Progenitor cell of endocrine pancreas (in vitro differentiated cells): ENCODE results near the gene LHX3. TPM values are rescaled to one million over a fixed set of nuclear protein-coding genes. Genes with fewer than 3 reads are reported as not detected.
"Not testable (repeated sequence)": the region's sequence is repeated elsewhere in the genome, so short reads cannot be mapped to it uniquely, and the experiment has no call there.

ENCODE experiments used
- DNase-seq: peaks from one replicate; pipeline ENCODE4 v3.0.0; 2021; ENCODE audit warnings: low spot score; ENCODE audit not compliant: unreplicated experiment
- H3K27ac Mint-ChIP-seq: 2 replicates; pipeline ENCODE4 v1.8.0; 2021; ENCODE audit warnings: mild to moderate bottlenecking, moderate library complexity, mixed read lengths
- H3K27me3 Mint-ChIP-seq: 2 replicates; pipeline ENCODE4 v1.8.0; 2021; ENCODE audit warnings: mixed read lengths
- H3K36me3 Mint-ChIP-seq: 2 replicates; pipeline ENCODE4 v1.8.0; 2022; ENCODE audit warnings: mixed read lengths; ENCODE audit not compliant: insufficient read depth
- H3K4me1 Mint-ChIP-seq: 2 replicates; pipeline ENCODE4 v1.8.0; 2021; ENCODE audit warnings: low read depth, mixed read lengths
- H3K4me3 Mint-ChIP-seq: 2 replicates; pipeline ENCODE4 v1.8.0; 2021; ENCODE audit warnings: low read depth, mild to moderate bottlenecking, moderate library complexity, mixed read lengths
- H3K9me3 Mint-ChIP-seq: 2 replicates; pipeline ENCODE4 v1.8.0; 2021; ENCODE audit warnings: low read depth, mixed read lengths
- CTCF ChIP-seq: fragments of 200-600 bp; sonication (generic); IDR thresholded peaks from one replicate; pipeline ENCODE4 v1.5.0; 2021; ENCODE audit warnings: antibody characterized with exemption, mild to moderate bottlenecking; ENCODE audit not compliant: unreplicated experiment
- total RNA-seq: library from RNA; stranded (reverse); gene quantifications from 2 replicates; pipeline ENCODE4 v1.2.1, GENCODE V29; 2021

The LHX3 gene
- total RNA-seq, 1 donor from 2014 or later: not detected

- no peak overlapping the region for H3K4me3 Mint-ChIP-seq
- no peaks in the 10 kb centered on the region for H3K36me3 Mint-ChIP-seq
- peaks cover 15% of the 10 kb centered on the region for H3K4me1 Mint-ChIP-seq
- H3K27me3 Mint-ChIP-seq: no peaks in the 10 kb centered on the region
- no peaks in the 10 kb centered on the region for H3K9me3 Mint-ChIP-seq
- H3K27ac Mint-ChIP-seq: no peak overlapping the region
- DNase-seq: no peak
- TF ChIP-seq CTCF: no peak
Observed at GRCh38 chr9:136240941-136241340, 36.0 kb upstream of the LHX3 start.

- Mint-ChIP-seq H3K36me3 (peaks cover 1% of the 10 kb centered on the region), H3K27ac (no peak overlapping the region), H3K27me3 (no peaks in the 10 kb centered on the region), H3K9me3 (no peaks in the 10 kb centered on the region), H3K4me3 (no peak overlapping the region), H3K4me1 (peaks cover 13% of the 10 kb centered on the region)
- TF ChIP-seq CTCF: no peak
- no peak for DNase-seq
Observed at GRCh38 chr9:136239983-136240330, 35.0 kb upstream of the LHX3 start.

- no peaks in the 10 kb centered on the region for H3K9me3 Mint-ChIP-seq
- no peak overlapping the region for H3K4me3 Mint-ChIP-seq
- no peak for TF ChIP-seq CTCF
- DNase-seq: no peak
- H3K27me3 Mint-ChIP-seq: no peaks in the 10 kb centered on the region
- peak overlapping the region; percentile 59 for H3K27ac Mint-ChIP-seq
- H3K36me3 Mint-ChIP-seq: peaks cover 3% of the 10 kb centered on the region
- H3K4me1 Mint-ChIP-seq: peaks cover 7% of the 10 kb centered on the region
Observed at GRCh38 chr9:136239135-136239982, 34.4 kb upstream of the LHX3 start.

GRCh38 chr9:136238342-136238732 is 33.4 kb upstream of the LHX3 start:
- Mint-ChIP-seq H3K27ac (peak overlapping the region; percentile 24), H3K9me3 (no peaks in the 10 kb centered on the region), H3K27me3 (no peaks in the 10 kb centered on the region), H3K36me3 (peaks cover 6% of the 10 kb centered on the region), H3K4me3 (no peak overlapping the region), H3K4me1 (peaks cover 1% of the 10 kb centered on the region)
- no peak for TF ChIP-seq CTCF
- DNase-seq: no peak

- H3K4me3 Mint-ChIP-seq: no peak overlapping the region
- no peak for TF ChIP-seq CTCF
- H3K36me3 Mint-ChIP-seq: peaks cover 7% of the 10 kb centered on the region
- H3K27me3 Mint-ChIP-seq: no peaks in the 10 kb centered on the region
- H3K9me3 Mint-ChIP-seq: no peaks in the 10 kb centered on the region
- no peak for DNase-seq
- peak overlapping the region; percentile 16 for H3K27ac Mint-ChIP-seq
- H3K4me1 Mint-ChIP-seq: peaks cover 1% of the 10 kb centered on the region
Observed at GRCh38 chr9:136237486-136238341, 32.8 kb upstream of the LHX3 start.

GRCh38 chr9:136236471-136237410 is 31.8 kb upstream of the LHX3 start:
- not testable (repeated sequence) for H3K36me3 Mint-ChIP-seq

More at GRCh38 chr9:136236471-136237410, 31.8 kb upstream of the LHX3 start:
- H3K4me3 Mint-ChIP-seq, H3K4me1 Mint-ChIP-seq, H3K27me3 Mint-ChIP-seq, H3K27ac Mint-ChIP-seq, DNase-seq, H3K9me3 Mint-ChIP-seq: not testable (repeated sequence)
